Esophagus muscularis mucosa (tissue), 3 donors: Measurements from ENCODE around the gene GNAO1.

ENCODE experiments used
- CTCF ChIP-seq, 3 experiments: fragments of 200-600 bp in 2 of 3; fragments of 450-650 bp in 1 of 3; sonication (generic) in 2 of 3; IDR thresholded peaks; one replicate each; pipeline ENCODE4 v1.5.1; 2017 to 2019; ENCODE audit warnings: antibody characterized with exemption in 3 of 3, mild to moderate bottlenecking in 2 of 3, moderate library complexity in 1 of 3
- POLR2A ChIP-seq: fragments of 450-650 bp; IDR thresholded peaks from one replicate; pipeline ENCODE4 v1.6.1; 2017; ENCODE audit warnings: antibody characterized with exemption, moderate library complexity, mild to moderate bottlenecking, low read depth

- TF ChIP-seq POLR2A (no peak), CTCF (IDR thresholded peaks at IDR 0.05) (no peak)
Observed at GRCh38 chr16:56405977-56406672, 214.8 kb downstream of the GNAO1 start.
